HepG2 (cell line): ENCODE measurements around the gene TEAD3. TPM values are rescaled to one million over a fixed set of nuclear protein-coding genes. Genes with fewer than 3 reads are reported as not detected.

Experiments
- ATAC-seq: fragments of 200-7000 bp; cut with Tn5 transposase; 3 replicates; pipeline ENCODE4 v1.9.1; 2020; ENCODE audit warnings: mild to moderate bottlenecking, moderate library complexity
- BruUV-seq: library from RNA; stranded (reverse); fragments of 400-500 nt; replicated peaks from 2 replicates; lab custom pipeline; 2021; lab: Mats Ljungman, UMichigan
- CTCF ChIA-PET: fragments of 300-600 bp; formaldehyde crosslinking; extraction: SDS; loops from one replicate; lab custom pipeline; 2021; ENCODE audit warnings: low total read pairs, inconsistent platforms, low intra/inter-chr PET ratio; lab: Yijun Ruan, JAX
- POLR2A ChIA-PET: fragments of 350-600 bp; sonication (Branson Sonifier 250); formaldehyde crosslinking; loops from one replicate; lab custom pipeline; 2020; ENCODE audit warnings: antibody characterized with exemption, inconsistent platforms; lab: Yijun Ruan, JAX
- DNase-seq: peaks from one replicate; pipeline ENCODE4 v3.0.0-alpha.2; 2015; ENCODE audit warnings: low spot score
- FAIRE-seq: peaks from 3 replicates; lab custom pipeline; 2011; peaks lifted over from hg19 to GRCh38; lab: Jason Lieb, UNC
- H2AFZ ChIP-seq: one replicate; pipeline ENCODE4 v1.6.1; 2011; ENCODE audit warnings: low read length, inconsistent platforms
- H3K27ac ChIP-seq: fragments of 300-600 bp; 3 replicates; pipeline ENCODE4 v1.8.0; 2011; ENCODE audit warnings: mixed run types, mild to moderate bottlenecking, mixed read lengths, low read length, inconsistent platforms; ENCODE audit not compliant: insufficient read depth; ENCODE audit errors: extremely low read length
- H3K27me3 ChIP-seq, 2 experiments: fragments of 200-600 bp in 1 of 2; 2 replicates in 1 of 2; 3 replicates in 1 of 2; pipeline versions ENCODE4 v1.6.0 to v1.8.0; 2011; ENCODE audit warnings: low read length in 2 of 2, mild to moderate bottlenecking in 2 of 2, moderate library complexity in 2 of 2, inconsistent platforms in 1 of 2; ENCODE audit not compliant: insufficient read depth in 2 of 2, control insufficient read depth in 1 of 2
- H3K36me3 ChIP-seq, 2 experiments: fragments of 200-600 bp in 1 of 2; replicated peaks in 1 of 2; 2 replicates in 1 of 2; 3 replicates in 1 of 2; pipeline versions ENCODE4 v1.5.1 to v1.8.0; 2011; ENCODE audit warnings: low read length in 2 of 2, inconsistent platforms in 1 of 2; ENCODE audit not compliant: insufficient read depth in 2 of 2, control insufficient read depth in 1 of 2
- H3K4me1 ChIP-seq: 2 replicates; pipeline ENCODE4 v1.5.1; 2012; ENCODE audit warnings: low read length, inconsistent platforms; ENCODE audit not compliant: insufficient read depth
- H3K4me2 ChIP-seq: 2 replicates; pipeline ENCODE4 v1.6.0; 2011; ENCODE audit warnings: low read depth, low read length, inconsistent platforms
- H3K4me3 ChIP-seq, 3 experiments: fragments of 200-600 bp in 1 of 3; sonication (generic), shearing (Covaris generic) in 1 of 3; replicated peaks in 1 of 3; 2 replicates each; pipeline ENCODE4 v1.5.1; 2011 to 2016; ENCODE audit warnings: low read length in 3 of 3, inconsistent platforms in 2 of 3, low read depth in 2 of 3, mild to moderate bottlenecking in 2 of 3, control low read depth in 1 of 3, mixed read lengths in 1 of 3; ENCODE audit not compliant: insufficient read depth in 1 of 3
- H3K79me2 ChIP-seq: one replicate; pipeline ENCODE4 v1.6.1; 2011; ENCODE audit warnings: low read length, inconsistent platforms; ENCODE audit not compliant: insufficient read depth
- H3K9ac ChIP-seq: 2 replicates; pipeline ENCODE4 v1.6.0; 2011; ENCODE audit warnings: mild to moderate bottlenecking, low read depth, low read length, inconsistent platforms; ENCODE audit not compliant: insufficient read depth
- H3K9me3 ChIP-seq: 2 replicates; pipeline ENCODE4 v1.5.1; 2012; ENCODE audit warnings: mild to moderate bottlenecking, low read length
- H4K20me1 ChIP-seq: 2 replicates; pipeline ENCODE4 v1.6.0; 2011; ENCODE audit warnings: inconsistent platforms, mild to moderate bottlenecking, low read length, moderate library complexity; ENCODE audit not compliant: insufficient read depth
- HNRNPLL ChIP-seq: fragments of 200-400 bp; formaldehyde crosslinking; IDR thresholded peaks from 2 replicates; pipeline ENCODE4 v1.6.1; 2017; ENCODE audit warnings: mild to moderate bottlenecking, low read depth, low read length; ENCODE audit not compliant: poor library complexity, severe bottlenecking
- HOXA5 ChIP-seq: sonication (generic); formaldehyde crosslinking; IDR thresholded peaks from 2 replicates; pipeline ENCODE4 v1.4.0; 2020; ENCODE audit warnings: missing genetic modification reagents
- MYC ChIP-seq: sonication (generic); formaldehyde crosslinking; IDR thresholded peaks from 2 replicates; pipeline ENCODE4 v1.9.0; 2021; ENCODE audit warnings: missing genetic modification reagents, borderline replicate concordance
- PPARG ChIP-seq: conservative IDR thresholded peaks from 2 replicates; pipeline ENCODE4 v1.6.1; 2016; ENCODE audit warnings: missing biosample characterization, missing genetic modification reagents
- RORA ChIP-seq: sonication (generic); formaldehyde crosslinking; IDR thresholded peaks from 2 replicates; pipeline ENCODE4 v1.5.0; 2020; ENCODE audit warnings: mild to moderate bottlenecking, missing genetic modification reagents, moderate library complexity
- SKI ChIP-seq: fragments of 450-650 bp; IDR thresholded peaks from one replicate; pipeline ENCODE4 v1.6.1; 2018; ENCODE audit warnings: mild to moderate bottlenecking; ENCODE audit not compliant: partially characterized antibody
- SMAD9 ChIP-seq: sonication (generic); formaldehyde crosslinking; IDR thresholded peaks from 2 replicates; pipeline ENCODE4 v1.5.1; 2020; ENCODE audit warnings: mild to moderate bottlenecking, missing genetic modification reagents
- TEAD2 ChIP-seq: sonication (generic); formaldehyde crosslinking; IDR thresholded peaks from 2 replicates; pipeline ENCODE4 v1.9.0; 2021; ENCODE audit warnings: missing genetic modification reagents
- ZC3H13 ChIP-seq: sonication (generic); formaldehyde crosslinking; IDR thresholded peaks from 2 replicates; pipeline ENCODE4 v1.8.1; 2023; ENCODE audit warnings: mild to moderate bottlenecking, missing genetic modification reagents, moderate library complexity
- ZNF563 ChIP-seq: sonication (generic); formaldehyde crosslinking; IDR thresholded peaks from 2 replicates; pipeline ENCODE4 v1.8.0; 2022; ENCODE audit warnings: mild to moderate bottlenecking, moderate library complexity, missing genetic modification reagents
- ZNF598 ChIP-seq: sonication (generic); formaldehyde crosslinking; IDR thresholded peaks from 2 replicates; pipeline ENCODE4 v1.5.1; 2020; ENCODE audit warnings: mild to moderate bottlenecking, missing genetic modification reagents, borderline replicate concordance
- ZNF816 ChIP-seq: sonication (generic); formaldehyde crosslinking; IDR thresholded peaks from 2 replicates; pipeline ENCODE4 v1.8.0; 2022; ENCODE audit warnings: missing genetic modification reagents, mild to moderate bottlenecking, borderline replicate concordance
- WGBS: methylation state at CpG from one replicate; pipeline ENCODE4 v1.1.6; 2017; ENCODE audit warnings: low lambda C conversion rate; 5-methylcytosine and 5-hydroxymethylcytosine counted together
- in situ Hi-C: cut with HindIII; loops from 2 replicates; pipeline ENCODE4 v1.10.0; 2017; ENCODE audit warnings: low pct_unique_long_range_greater_than_20kb; ENCODE audit not compliant: extremely low pct_ligation_motif_present
- intact Hi-C: fragments of 100-400 bp; cut with micrococcal nuclease; formaldehyde crosslinking; loops from one replicate; pipeline ENCODE4 v1.10.0; 2022; ENCODE audit not compliant: unreplicated experiment
- polyA plus RNA-seq, 8 experiments: library from polyadenylated mRNA; depleted of rRNA in 3 of 8; stranded (reverse) in 7 of 8; unstranded in 1 of 8; fragments of >200 nt; fragmentation: Illumina TruSeq in 4 of 8; extraction: Trizol in 4 of 8; gene quantifications; 2 replicates each; pipeline versions ENCODE4 v1.2.1 to v1.2.3, GENCODE V29; 2011 to 2016; ENCODE audit warnings: low read depth in 4 of 8, missing spikeins in 1 of 8, mixed read lengths in 1 of 8; ENCODE audit not compliant: insufficient read depth in 1 of 8
- total RNA-seq, 5 experiments: library from RNA; depleted of rRNA; stranded (reverse); fragments of >200 nt; fragmentation: Illumina TruSeq; extraction: Trizol; gene quantifications; 2 replicates each; pipeline ENCODE4 v1.2.3, GENCODE V29; 2016; ENCODE audit warnings: low read depth in 1 of 5
- TF ChIP-seq, protein P1 (sequence below): IDR thresholded peaks from 2 replicates; pipeline ENCODE4 v1.6.1; 2016
- TF ChIP-seq, protein P2 (sequence below): sonication (generic); formaldehyde crosslinking; IDR thresholded peaks from 2 replicates; pipeline ENCODE4 v1.5.0; 2020; ENCODE audit warnings: mild to moderate bottlenecking, missing genetic modification reagents, borderline replicate concordance
- TF ChIP-seq, protein P3 (sequence below): sonication (generic); formaldehyde crosslinking; IDR thresholded peaks from 2 replicates; pipeline ENCODE4 v1.8.1; 2023; ENCODE audit warnings: mild to moderate bottlenecking, inconsistent platforms, moderate library complexity, missing genetic modification reagents, borderline replicate concordance

Gene TEAD3
- total and polyA plus RNA-seq, 2 of the 13 experiments (the other 11 are each of a cell fraction or from before 2014, with no cell fraction given) = 15.1 to 16.5 TPM

DNA sequence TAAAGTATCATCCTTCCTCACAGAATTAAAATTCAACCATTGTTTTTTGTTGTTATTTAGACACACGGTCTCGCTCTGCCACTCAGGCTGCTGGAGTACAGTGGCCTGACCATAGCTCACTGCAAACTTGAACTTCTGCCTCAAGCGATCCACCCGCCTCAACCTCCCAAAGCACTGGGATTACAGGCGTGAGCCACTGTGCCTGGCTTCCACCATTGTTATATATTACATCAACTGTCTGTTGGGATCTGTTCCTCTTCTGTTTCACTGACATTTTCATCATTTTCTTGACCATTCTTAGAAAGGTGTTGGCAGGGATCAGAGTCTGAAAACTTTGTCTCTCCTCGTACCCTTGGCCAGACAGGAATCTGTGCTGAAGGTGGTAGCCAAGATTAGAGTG is 37.1 kb upstream of the TEAD3 start:
- Histone ChIP-seq H2AFZ (no peak overlapping the region), H3K4me2 (no peak overlapping the region), H3K36me3 (no peaks in the 10 kb centered on the region), H4K20me1 (no peaks in the 10 kb centered on the region), H3K4me3 (no peak overlapping the region), H3K27ac (no peak overlapping the region), H3K9ac (no peak overlapping the region), H3K27me3 (peaks cover 0 to 26% of the 10 kb centered on the region in 2 experiments; a peak in 2 of 5 replicates), H3K9me3 (no peaks in the 10 kb centered on the region), H3K79me2 (no peaks in the 10 kb centered on the region), H3K4me1 (no peaks in the 10 kb centered on the region)
- ATAC-seq = no peak
- intact Hi-C loops = no loop called here
- BruUV-seq = no TSS peak
- no peak for DNase-seq
- FAIRE-seq = no peak
- in situ Hi-C loops = no loop called here
- CTCF ChIA-PET = no interaction called here
- WGBS = 50% methylated on average over 6 of the region's 6 CpGs
- POLR2A ChIA-PET = no interaction called here
- no peak for TF ChIP-seq ZNF598 (CRISPR knock-in tag)
- TF ChIP-seq SKI = no peak
- no peak for TF ChIP-seq SMAD9 (CRISPR knock-in tag)
- TF ChIP-seq MYC (CRISPR knock-in tag) = no peak
- no peak for TF ChIP-seq ZNF816 (CRISPR knock-in tag)
- TF ChIP-seq, protein P1, sequence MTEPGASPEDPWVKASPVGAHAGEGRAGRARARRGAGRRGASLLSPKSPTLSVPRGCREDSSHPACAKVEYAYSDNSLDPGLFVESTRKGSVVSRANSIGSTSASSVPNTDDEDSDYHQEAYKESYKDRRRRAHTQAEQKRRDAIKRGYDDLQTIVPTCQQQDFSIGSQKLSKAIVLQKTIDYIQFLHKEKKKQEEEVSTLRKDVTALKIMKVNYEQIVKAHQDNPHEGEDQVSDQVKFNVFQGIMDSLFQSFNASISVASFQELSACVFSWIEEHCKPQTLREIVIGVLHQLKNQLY (CRISPR knock-in tag) = no peak
- TF ChIP-seq PPARG (CRISPR knock-in tag) = no peak
- TF ChIP-seq, protein P2, sequence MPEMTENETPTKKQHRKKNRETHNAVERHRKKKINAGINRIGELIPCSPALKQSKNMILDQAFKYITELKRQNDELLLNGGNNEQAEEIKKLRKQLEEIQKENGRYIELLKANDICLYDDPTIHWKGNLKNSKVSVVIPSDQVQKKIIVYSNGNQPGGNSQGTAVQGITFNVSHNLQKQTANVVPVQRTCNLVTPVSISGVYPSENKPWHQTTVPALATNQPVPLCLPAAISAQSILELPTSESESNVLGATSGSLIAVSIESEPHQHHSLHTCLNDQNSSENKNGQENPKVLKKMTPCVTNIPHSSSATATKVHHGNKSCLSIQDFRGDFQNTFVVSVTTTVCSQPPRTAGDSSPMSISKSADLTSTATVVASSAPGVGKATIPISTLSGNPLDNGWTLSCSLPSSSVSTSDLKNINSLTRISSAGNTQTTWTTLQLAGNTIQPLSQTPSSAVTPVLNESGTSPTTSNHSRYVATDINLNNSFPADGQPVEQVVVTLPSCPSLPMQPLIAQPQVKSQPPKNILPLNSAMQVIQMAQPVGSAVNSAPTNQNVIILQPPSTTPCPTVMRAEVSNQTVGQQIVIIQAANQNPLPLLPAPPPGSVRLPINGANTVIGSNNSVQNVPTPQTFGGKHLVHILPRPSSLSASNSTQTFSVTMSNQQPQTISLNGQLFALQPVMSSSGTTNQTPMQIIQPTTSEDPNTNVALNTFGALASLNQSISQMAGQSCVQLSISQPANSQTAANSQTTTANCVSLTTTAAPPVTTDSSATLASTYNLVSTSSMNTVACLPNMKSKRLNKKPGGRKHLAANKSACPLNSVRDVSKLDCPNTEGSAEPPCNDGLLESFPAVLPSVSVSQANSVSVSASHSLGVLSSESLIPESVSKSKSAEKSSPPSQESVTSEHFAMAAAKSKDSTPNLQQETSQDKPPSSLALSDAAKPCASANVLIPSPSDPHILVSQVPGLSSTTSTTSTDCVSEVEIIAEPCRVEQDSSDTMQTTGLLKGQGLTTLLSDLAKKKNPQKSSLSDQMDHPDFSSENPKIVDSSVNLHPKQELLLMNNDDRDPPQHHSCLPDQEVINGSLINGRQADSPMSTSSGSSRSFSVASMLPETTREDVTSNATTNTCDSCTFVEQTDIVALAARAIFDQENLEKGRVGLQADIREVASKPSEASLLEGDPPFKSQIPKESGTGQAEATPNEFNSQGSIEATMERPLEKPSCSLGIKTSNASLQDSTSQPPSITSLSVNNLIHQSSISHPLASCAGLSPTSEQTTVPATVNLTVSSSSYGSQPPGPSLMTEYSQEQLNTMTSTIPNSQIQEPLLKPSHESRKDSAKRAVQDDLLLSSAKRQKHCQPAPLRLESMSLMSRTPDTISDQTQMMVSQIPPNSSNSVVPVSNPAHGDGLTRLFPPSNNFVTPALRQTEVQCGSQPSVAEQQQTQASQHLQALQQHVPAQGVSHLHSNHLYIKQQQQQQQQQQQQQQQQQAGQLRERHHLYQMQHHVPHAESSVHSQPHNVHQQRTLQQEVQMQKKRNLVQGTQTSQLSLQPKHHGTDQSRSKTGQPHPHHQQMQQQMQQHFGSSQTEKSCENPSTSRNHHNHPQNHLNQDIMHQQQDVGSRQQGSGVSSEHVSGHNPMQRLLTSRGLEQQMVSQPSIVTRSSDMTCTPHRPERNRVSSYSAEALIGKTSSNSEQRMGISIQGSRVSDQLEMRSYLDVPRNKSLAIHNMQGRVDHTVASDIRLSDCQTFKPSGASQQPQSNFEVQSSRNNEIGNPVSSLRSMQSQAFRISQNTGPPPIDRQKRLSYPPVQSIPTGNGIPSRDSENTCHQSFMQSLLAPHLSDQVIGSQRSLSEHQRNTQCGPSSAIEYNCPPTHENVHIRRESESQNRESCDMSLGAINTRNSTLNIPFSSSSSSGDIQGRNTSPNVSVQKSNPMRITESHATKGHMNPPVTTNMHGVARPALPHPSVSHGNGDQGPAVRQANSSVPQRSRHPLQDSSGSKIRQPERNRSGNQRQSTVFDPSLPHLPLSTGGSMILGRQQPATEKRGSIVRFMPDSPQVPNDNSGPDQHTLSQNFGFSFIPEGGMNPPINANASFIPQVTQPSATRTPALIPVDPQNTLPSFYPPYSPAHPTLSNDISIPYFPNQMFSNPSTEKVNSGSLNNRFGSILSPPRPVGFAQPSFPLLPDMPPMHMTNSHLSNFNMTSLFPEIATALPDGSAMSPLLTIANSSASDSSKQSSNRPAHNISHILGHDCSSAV = no peak
- no peak for TF ChIP-seq HNRNPLL
- TF ChIP-seq, protein P3, sequence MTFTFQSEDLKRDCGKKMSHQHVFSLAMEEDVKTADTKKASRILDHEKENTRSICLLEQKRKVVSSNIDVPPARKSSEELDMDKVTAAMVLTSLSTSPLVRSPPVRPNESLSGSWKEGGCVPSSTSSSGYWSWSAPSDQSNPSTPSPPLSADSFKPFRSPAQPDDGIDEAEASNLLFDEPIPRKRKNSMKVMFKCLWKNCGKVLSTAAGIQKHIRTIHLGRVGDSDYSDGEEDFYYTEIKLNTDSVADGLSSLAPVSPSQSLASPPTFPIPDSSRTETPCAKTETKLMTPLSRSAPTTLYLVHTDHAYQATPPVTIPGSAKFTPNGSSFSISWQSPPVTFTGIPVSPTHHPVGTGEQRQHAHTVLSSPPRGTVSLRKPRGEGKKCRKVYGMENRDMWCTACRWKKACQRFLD = no peak
- TF ChIP-seq TEAD2 (CRISPR knock-in tag) = no peak
- TF ChIP-seq ZC3H13 = no peak
- no peak for TF ChIP-seq HOXA5 (CRISPR knock-in tag)
- TF ChIP-seq ZNF563 = no peak
- no peak for TF ChIP-seq RORA
